T-helper 17 cell (primary cell): ENCODE results near the gene TLCD2. TPM values are rescaled to one million over a fixed set of nuclear protein-coding genes. Genes with fewer than 3 reads are reported as not detected.
A peak's percentile ranks its signal among the peaks of the same experiment; 100 is the strongest.
"Not testable (repeated sequence)": the region's sequence is repeated elsewhere in the genome, so short reads cannot be mapped to it uniquely, and the experiment has no call there.

Source experiments
- ATAC-seq: fragments of 150-1000 bp; cut with Tn5 transposase; 2 replicates; pipeline ENCODE4 v1.10.0; 2021; ENCODE audit warnings: mild to moderate bottlenecking, moderate library complexity
- DNase-seq, 3 donors: peaks; one replicate each; pipeline versions ENCODE4 v3.0.0 to v3.0.0-alpha.2; 2020 to 2021
- H3K9me3 ChIP-seq: one replicate; pipeline ENCODE4 v1.7.0; 2013; ENCODE audit warnings: low read length, mild to moderate bottlenecking; ENCODE audit not compliant: control insufficient read depth, poor library complexity, severe bottlenecking
- H3K27ac Mint-ChIP-seq: one replicate; pipeline ENCODE4 v1.8.0; 2022; ENCODE audit warnings: mild to moderate bottlenecking, moderate library complexity, mixed read lengths
- H3K27me3 Mint-ChIP-seq: one replicate; pipeline ENCODE4 v1.8.0; 2022; ENCODE audit warnings: mixed read lengths
- H3K36me3 Mint-ChIP-seq: one replicate; pipeline ENCODE4 v1.8.0; 2022; ENCODE audit warnings: low read depth, mixed read lengths
- H3K4me1 Mint-ChIP-seq: one replicate; pipeline ENCODE4 v1.8.0; 2022; ENCODE audit warnings: mild to moderate bottlenecking, mixed read lengths
- H3K4me3 Mint-ChIP-seq: one replicate; pipeline ENCODE4 v1.8.0; 2022; ENCODE audit warnings: mild to moderate bottlenecking, moderate library complexity, mixed read lengths
- total RNA-seq, 4 donors: library from RNA in 2 of 4; stranded (reverse) in 2 of 4; gene quantifications; one replicate each; pipeline ENCODE4 v1.2.3 and lab custom pipeline; 2022 to 2026

The TLCD2 gene
- total RNA-seq, 2 donors from 2014 or later = 0.26 to 1.4 TPM

DNA sequence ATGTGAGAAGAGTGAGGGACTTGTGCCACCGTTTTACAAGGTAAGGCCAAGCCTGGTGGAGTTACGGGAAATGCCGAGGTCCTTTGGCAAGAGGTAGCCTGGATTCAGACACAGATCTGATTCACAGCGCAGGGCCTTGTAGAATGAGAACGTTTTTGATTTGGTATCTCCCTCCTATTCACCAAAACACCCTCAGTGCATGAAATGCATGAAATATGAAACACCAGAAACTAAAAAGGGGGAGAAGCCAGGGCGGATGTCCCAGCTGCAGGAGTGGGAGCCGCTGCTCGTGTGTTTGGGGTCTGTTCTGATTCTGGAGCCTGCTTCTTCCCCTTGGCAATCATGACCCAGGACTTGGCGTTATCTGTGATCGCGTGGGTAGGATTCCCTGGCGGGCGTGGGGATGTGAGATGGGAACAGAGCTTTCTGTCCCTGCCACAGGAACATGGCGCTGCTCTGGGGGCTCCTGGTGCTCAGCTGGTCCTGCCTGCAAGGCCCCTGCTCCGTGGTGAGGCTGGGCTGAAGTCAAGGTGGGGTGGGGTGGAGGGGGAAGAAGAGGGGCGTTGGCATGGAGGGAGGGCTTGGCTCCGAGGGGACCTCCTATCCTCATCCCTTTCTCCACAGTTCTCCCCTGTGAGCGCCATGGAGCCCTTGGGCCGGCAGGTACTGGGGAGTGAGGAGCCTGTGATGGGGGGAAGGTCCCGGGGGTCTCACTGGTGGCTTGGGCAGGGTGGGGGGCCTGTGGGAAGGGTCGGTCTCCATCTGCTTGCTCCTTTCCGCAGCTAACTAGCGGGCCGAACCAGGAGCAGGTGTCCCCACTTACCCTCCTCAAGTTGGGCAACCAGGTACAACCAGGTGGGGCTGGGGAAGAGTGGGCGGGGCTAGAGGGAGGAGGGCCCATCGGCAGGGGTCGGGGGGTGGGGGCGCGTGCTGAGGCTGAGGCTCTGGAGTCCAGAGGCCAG lies 34.7 kb upstream of the TLCD2 start:
- no peak overlapping the region for H3K27ac Mint-ChIP-seq
- no peak overlapping the region for H3K4me3 Mint-ChIP-seq
- no peaks in the 10 kb centered on the region for H3K4me1 Mint-ChIP-seq
- ATAC-seq = no peak
- no peaks in the 10 kb centered on the region for H3K36me3 Mint-ChIP-seq
- no peaks in the 10 kb centered on the region for H3K27me3 Mint-ChIP-seq
- DNase-seq = no peak
- no peaks in the 10 kb centered on the region for H3K9me3 ChIP-seq

DNA sequence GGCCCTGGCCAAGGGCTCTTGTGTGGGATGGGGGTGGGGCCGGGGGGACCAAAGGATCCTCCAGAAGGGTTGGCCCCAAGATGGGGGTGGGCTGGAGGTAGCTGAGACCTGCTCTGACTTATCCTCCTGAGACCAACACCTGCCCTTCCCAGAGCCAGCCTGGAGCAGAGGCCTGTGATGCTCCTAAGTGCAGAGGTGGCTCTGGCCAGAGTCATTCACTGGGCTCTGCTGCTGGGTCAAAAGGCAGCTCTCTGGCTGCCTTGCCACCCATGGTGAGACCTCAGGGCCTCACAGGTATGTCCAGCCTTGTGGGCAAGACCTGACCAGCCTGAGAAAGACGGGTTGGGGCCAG lies 32.9 kb upstream of the TLCD2 start:
- DNase-seq (no peak), ATAC-seq (no peak)
- no peaks in the 10 kb centered on the region for H3K9me3 ChIP-seq
- Mint-ChIP-seq H3K4me3 (no peak overlapping the region), H3K36me3 (no peaks in the 10 kb centered on the region), H3K4me1 (no peaks in the 10 kb centered on the region), H3K27me3 (no peaks in the 10 kb centered on the region), H3K27ac (no peak overlapping the region)

DNA sequence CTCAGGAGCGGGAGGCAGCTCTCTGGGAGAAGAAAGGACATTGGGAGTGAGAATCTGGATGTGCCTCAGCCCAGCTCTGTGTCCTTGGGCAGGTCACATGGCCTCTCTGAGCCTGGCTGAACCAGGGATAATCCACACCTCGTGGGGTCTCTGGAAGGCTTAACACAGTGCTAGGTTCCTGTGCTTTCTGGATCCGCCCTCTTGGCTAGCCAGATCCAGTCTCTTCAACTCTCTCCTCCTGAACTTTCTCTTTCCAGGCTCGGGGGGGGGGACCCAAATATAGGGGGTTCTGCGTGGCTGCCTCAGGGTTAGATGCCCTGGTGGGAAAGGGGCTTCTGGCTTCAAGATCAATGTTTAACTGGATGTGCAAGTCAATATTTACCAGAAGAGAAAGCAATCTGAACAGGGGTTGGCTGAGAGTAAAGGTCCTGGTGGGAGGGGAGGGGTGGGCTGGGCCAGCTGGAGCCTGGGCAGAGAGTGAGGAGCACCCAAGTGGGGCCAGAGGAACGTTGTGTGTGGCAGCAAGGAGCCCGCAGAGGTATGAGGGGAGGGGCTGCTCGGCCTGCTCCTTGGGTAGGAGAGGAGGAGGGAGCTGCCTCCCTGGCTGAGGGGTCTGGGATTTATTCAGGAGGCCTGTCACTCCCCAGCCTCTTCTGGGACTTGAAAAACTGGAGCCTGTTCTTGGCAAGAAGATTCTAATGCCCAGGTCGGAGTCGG lies 32.4 kb upstream of the TLCD2 start, which contains the start of gene SERPINF2:
TSS of gene SERPINF2 (plus strand) at position 501 of the 717 bp plus-strand sequence. CDS start 2,125 bp downstream, outside the sequence.
- H3K27ac Mint-ChIP-seq = no peak within 1 kb of the TSS

DNA sequence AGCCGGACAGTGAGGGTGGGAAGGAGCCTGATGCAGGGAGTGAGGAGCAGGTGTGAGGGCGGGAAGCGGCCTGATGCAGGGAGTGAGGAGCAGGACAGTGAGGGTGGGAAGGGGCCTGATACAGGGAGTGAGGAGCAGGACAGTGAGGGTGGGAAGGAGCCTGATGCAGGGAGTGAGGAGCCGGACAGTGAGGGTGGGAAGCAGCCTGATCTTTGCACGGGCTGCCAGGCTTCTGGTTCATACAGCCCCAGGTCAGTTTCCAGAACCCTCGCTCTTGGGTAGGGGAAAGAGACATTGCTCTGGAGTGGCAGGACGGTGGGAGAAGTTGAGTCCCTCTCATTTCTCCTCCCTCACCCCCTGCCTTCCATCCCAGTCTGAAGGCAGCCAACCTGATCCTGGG lies 31.7 kb upstream of the TLCD2 start:
- not testable (repeated sequence) for H3K27ac Mint-ChIP-seq, H3K4me3 Mint-ChIP-seq, ATAC-seq, H3K4me1 Mint-ChIP-seq, DNase-seq, H3K36me3 Mint-ChIP-seq, H3K9me3 ChIP-seq, H3K27me3 Mint-ChIP-seq

More for the DNA sequence above, 32.4 kb upstream of the TLCD2 start, which contains the start of gene SERPINF2:
- DNase-seq = no peak
- no peaks in the 10 kb centered on the region for H3K27me3 Mint-ChIP-seq
- H3K36me3 Mint-ChIP-seq = no peaks in the 10 kb centered on the region
- no peaks in the 10 kb centered on the region for H3K4me1 Mint-ChIP-seq
- no peak within 1 kb of the TSS for H3K4me3 Mint-ChIP-seq
- no peaks in the 10 kb centered on the region for H3K9me3 ChIP-seq
- ATAC-seq = no peak

DNA sequence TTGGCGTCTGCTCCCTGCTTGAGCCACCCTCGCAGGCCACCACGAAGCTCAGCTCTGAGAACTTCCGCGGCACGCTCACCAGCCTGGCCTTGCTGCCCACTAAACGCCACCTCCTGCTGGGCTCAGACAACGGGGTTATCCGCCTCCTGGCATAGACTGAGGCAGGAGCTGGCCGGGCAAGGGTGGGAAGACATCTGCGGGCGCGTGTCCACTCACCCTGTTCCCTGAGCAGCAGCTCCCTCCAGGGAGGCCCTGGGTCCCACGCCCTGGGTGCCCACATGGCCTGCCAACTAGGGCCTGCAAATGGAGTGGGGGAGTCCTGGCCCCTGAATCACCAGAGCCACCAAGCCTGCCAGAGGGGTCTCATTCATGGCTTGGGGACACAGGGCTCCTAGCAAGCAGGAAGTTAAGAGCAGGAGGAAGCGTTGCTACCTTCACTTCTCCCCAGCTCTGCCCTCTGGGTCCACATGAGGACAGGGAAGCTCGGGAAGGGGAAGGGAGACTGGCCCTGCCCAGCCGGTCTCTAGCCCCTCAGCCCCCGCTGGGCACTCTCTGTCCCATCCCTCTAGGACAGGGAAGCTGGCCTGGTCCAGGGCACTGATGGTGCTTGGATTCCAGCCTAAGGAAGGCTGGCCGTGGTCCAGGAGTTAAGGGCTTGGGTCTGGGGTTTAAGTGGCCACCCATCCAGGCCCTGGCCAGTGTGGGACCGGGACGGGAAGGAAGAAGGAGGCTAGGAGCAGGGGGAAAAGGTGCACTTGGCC lies 27.5 kb upstream of the TLCD2 start:
- Mint-ChIP-seq H3K27me3 (no peaks in the 10 kb centered on the region), H3K36me3 (peaks cover 3% of the 10 kb centered on the region), H3K4me3 (no peak overlapping the region), H3K4me1 (peaks cover 9% of the 10 kb centered on the region), H3K27ac (peak overlapping the region; percentile 87)
- ATAC-seq (no peak), DNase-seq (no peak)
- H3K9me3 ChIP-seq = no peaks in the 10 kb centered on the region

DNA sequence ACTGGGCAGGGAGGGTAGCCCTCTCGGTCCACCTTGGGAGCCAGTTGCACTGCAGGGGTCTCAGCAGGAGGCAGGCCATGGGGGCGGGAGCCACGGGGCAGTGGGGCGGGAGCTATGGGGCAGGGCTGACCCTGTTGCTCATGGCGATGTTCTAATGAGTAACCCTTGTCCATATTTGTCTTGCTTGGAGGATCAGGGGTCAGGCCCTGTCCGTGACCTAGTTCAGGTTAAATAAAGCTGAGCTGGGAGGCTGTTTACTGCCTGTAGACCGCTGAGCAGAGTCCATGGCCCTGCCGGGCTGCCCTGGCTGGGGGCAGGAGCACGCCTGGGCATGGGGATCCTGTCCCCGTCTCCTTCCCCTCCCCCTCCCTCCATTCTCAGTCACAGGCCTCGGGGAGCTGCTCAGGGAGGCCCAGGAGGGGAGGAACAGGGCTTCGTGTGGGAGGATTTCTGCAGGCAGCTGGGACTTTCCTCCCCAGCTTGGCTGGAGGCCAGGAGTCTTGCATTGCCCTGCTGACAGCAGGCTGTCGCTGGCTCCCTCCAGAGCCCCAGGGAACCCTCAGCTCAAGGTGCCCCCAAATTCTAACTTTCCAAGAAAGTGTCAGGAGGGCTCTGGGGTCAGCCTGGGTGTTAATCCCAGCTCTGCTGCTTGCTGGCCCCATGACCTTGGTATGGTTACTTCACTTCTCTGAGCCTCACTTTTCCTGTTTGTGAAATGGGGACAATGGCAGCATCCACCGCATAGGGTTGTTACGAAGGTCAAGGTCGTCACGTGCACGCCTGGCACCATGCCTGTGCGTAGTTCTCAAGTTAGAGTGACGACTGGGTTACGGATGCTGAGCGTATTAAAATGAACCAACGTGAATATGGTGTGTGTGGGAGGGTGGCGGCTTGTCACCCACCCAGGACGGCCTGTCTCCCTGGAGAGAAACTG lies 26.4 kb upstream of the TLCD2 start:
- H3K27ac Mint-ChIP-seq = peak overlapping the region; percentile 87
- H3K4me1 Mint-ChIP-seq = peaks cover 9% of the 10 kb centered on the region
- H3K36me3 Mint-ChIP-seq = peaks cover 3% of the 10 kb centered on the region
- peak overlapping the region; percentile 28 for H3K4me3 Mint-ChIP-seq
- no peaks in the 10 kb centered on the region for H3K27me3 Mint-ChIP-seq
- no peaks in the 10 kb centered on the region for H3K9me3 ChIP-seq
- ATAC-seq (peak; percentile 81), DNase-seq (peak; percentile 39 to 46 (median 45))

DNA sequence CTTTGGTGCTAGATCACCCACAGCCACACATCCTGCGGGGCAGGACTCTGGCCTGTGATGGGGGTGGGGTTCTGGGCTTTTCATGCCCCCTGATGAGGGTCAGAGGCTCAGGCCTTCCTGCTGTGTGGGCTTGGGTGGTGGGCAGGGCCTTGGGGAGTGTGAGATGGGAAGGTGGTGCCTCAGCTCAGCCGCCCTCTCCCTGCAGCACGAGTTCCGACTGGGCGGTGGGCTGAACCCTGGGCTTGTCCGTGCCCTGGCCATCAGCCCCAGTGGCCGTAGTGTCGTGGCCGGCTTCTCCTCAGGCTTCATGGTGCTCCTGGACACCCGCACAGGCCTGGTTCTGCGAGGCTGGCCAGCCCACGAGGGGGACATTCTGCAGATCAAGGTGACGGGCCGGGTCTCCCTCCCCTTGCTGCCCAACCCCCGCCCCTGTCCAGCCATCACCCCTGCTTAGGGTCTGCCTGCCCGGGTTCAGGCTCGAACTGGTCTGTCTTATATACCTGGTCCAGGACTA lies 25.7 kb upstream of the TLCD2 start:
- Mint-ChIP-seq H3K36me3 (peaks cover 3% of the 10 kb centered on the region), H3K4me1 (peaks cover 9% of the 10 kb centered on the region), H3K27ac (peak overlapping the region; percentile 87), H3K27me3 (no peaks in the 10 kb centered on the region), H3K4me3 (no peak overlapping the region)
- ATAC-seq (no peak), DNase-seq (no peak)
- H3K9me3 ChIP-seq = no peaks in the 10 kb centered on the region

DNA sequence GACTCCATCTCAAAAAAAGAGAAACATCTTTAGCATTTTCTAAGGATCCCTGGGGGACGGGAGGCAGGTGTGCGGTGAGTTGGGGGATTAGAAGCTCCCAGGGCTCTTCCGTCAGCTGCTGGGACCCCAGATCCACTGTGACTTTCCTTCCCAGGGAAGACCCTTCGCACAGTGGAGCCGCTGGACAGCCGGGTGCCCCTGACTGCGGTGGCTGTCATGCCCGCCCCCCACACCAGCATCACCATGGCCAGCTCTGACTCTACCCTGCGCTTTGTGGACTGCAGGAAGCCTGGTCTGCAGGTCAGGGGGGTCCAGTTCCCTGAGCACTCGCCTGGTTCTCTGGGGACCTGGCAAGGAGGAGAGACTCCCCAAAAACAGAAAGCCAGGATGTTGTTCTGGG lies 25.2 kb upstream of the TLCD2 start:
- DNase-seq = no peak
- H3K27ac Mint-ChIP-seq = no peak overlapping the region

DNA sequence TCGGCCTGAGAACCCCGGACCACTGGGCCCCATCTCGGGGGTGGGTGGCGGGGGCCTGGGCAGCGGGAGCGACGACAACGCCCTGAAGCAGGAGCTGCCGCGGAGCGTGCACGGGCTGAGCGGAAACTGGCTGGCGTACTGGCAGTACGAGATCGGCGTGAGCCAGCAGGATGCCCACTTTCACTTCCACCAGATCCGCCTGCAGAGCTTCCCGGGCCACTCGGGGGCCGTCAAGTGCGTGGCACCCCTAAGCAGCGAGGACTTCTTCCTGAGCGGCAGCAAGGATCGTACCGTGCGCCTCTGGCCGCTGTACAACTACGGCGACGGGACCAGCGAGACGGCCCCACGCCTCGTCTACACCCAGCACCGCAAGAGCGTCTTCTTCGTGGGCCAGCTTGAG lies 23.6 kb upstream of the TLCD2 start:
- Mint-ChIP-seq H3K27me3 (no peaks in the 10 kb centered on the region), H3K36me3 (peaks cover 6% of the 10 kb centered on the region), H3K27ac (peak overlapping the region; percentile 88), H3K4me1 (peaks cover 16% of the 10 kb centered on the region), H3K4me3 (no peak overlapping the region)
- no peaks in the 10 kb centered on the region for H3K9me3 ChIP-seq
- ATAC-seq = no peak
- DNase-seq = no peak

More for the DNA sequence above, 25.2 kb upstream of the TLCD2 start:
- H3K4me1 Mint-ChIP-seq = peaks cover 9% of the 10 kb centered on the region
- H3K4me3 Mint-ChIP-seq = no peak overlapping the region
- no peaks in the 10 kb centered on the region for H3K27me3 Mint-ChIP-seq
- H3K36me3 Mint-ChIP-seq = peaks cover 3% of the 10 kb centered on the region
- ATAC-seq = no peak
- no peaks in the 10 kb centered on the region for H3K9me3 ChIP-seq

DNA sequence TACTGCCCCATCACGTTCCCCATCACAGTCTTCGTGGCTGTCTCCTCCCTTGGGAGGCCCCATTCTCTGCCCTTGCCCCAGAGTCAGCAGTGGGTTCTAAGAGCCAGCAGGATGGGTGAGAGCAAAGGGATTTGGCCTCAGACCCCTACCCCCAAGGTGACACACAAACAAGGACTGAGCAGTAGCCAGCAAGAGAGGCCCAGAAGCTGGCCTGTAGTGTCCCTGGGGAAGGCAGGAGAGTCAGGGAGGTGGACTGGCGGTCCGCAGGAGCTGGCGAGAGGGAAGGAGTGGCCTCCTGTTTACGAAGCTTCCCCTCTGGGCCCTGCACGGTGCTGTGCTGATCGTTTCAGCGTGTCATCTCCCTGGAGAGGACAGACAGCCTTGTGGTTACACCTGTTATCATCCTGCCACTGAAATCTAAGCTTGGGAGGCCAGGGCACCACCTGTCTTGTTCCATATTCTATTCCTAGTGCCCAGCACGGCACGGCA lies 22.7 kb upstream of the TLCD2 start:
- Mint-ChIP-seq H3K27ac (no peak overlapping the region), H3K4me1 (peaks cover 22% of the 10 kb centered on the region), H3K36me3 (peaks cover 8% of the 10 kb centered on the region), H3K27me3 (no peaks in the 10 kb centered on the region), H3K4me3 (no peak overlapping the region)
- no peak for ATAC-seq
- no peaks in the 10 kb centered on the region for H3K9me3 ChIP-seq
- no peak for DNase-seq

DNA sequence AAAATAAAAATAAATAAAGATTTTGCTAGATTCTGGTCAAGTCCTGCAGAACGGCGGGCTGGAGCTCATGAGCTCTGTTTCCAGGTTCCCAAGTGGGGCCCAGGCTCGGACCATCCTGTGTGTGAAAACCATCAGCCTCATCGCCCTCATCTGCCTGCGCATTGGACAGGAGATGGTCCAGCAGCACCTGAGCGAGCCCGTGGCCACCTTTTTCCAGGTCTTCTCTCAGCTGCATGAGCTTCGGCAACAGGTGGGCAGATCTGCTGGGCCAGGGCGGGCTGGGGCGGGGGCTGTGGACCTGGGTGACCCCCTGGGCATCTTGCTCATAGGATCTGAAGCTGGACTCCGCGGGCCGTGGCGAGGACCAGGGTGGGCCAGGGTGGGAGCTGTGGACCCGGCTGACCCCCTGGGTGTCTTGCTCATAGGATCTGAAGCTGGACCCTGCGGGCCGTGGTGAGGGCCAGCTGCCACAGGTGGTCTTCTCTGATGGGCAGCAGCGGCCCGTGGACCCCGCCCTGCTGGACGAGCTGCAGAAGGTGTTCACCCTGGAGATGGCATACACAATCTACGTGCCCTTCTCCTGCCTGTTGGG lies 22.2 kb upstream of the TLCD2 start:
- Mint-ChIP-seq H3K27ac (no peak overlapping the region), H3K4me1 (peaks cover 22% of the 10 kb centered on the region), H3K4me3 (no peak overlapping the region), H3K27me3 (no peaks in the 10 kb centered on the region), H3K36me3 (peaks cover 8% of the 10 kb centered on the region)
- no peak for DNase-seq
- no peaks in the 10 kb centered on the region for H3K9me3 ChIP-seq
- no peak for ATAC-seq

DNA sequence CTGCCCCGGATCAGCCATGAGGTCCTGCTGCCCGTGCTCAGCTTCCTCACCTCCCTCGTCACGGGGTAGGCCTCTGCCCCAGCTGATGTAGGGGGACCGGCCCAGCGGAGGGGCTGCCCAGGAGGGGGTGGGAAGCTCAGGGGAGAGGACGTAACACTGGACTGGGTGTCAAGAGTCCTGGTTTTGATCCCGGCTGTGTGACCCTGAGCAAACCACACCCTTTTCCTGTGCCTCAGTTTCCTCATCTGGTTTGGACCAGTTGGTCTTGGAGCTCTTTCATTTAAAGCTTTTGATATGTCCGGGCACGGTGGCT lies 21.0 kb upstream of the TLCD2 start:
- Mint-ChIP-seq H3K4me1 (peaks cover 17% of the 10 kb centered on the region), H3K36me3 (peaks cover 8% of the 10 kb centered on the region), H3K27ac (no peak overlapping the region), H3K27me3 (no peaks in the 10 kb centered on the region), H3K4me3 (no peak overlapping the region)
- DNase-seq (no peak), ATAC-seq (no peak)
- no peaks in the 10 kb centered on the region for H3K9me3 ChIP-seq
